ENCODE results near the gene IMP3. TPM values are rescaled to one million over a fixed set of nuclear protein-coding genes. Genes with fewer than 3 reads are reported as not detected.

IMP3 gene
- polyA plus RNA-seq, 1 donor (not counting 4 experiments of a cell fraction or from before 2014, with no cell fraction given): 70.4 TPM

- Histone ChIP-seq H3K9me3 (ENCODE audit: control insufficient read depth, low read depth, low read length) (no peaks in the 10 kb centered on the region), H3K9me1 (ENCODE audit: control insufficient read depth, extremely low read depth, insufficient read depth, low read length) (peaks cover 4% of the 10 kb centered on the region), H3K27ac (ENCODE audit: control insufficient read depth, insufficient read depth, low read length) (no peak overlapping the region), H3K4me2 (ENCODE audit: control insufficient read depth, extremely low read depth, insufficient read depth, low read depth, low read length) (no peak overlapping the region), H3K4me3 (ENCODE audit: control insufficient read depth in 2 of 3, extremely low read depth in 1 of 3, insufficient read depth in 2 of 3, low read depth in 1 of 3, low read length in 3 of 3) (no peak overlapping the region), H3K9ac (ENCODE audit: control insufficient read depth, extremely low read depth, insufficient read depth, low read length) (no peak overlapping the region), H2AFZ (ENCODE audit: control insufficient read depth, low read length) (no peak overlapping the region), H3K79me2 (ENCODE audit: control insufficient read depth, insufficient read depth, low read length) (peaks cover 55% of the 10 kb centered on the region), H3K27me3 (ENCODE audit: control insufficient read depth, extremely low read depth, insufficient read depth, low read length) (no peaks in the 10 kb centered on the region), H4K20me1 (ENCODE audit: control insufficient read depth, extremely low read depth, insufficient read depth, low read length) (peaks cover 9% of the 10 kb centered on the region), H3K4me1 (ENCODE audit: control insufficient read depth, extremely low read depth, insufficient read depth, low read length) (peaks cover 64% of the 10 kb centered on the region), H3K36me3 (ENCODE audit: control insufficient read depth in 2 of 2, extremely low read depth in 1 of 2, insufficient read depth in 2 of 2, low read length in 2 of 2) (peaks cover 30 to 45% of the 10 kb centered on the region in 2 experiments)
- TF ChIP-seq EZH2 (IDR thresholded peaks at IDR 0.05; ENCODE audit: low read length): no peak
- TF ChIP-seq CTCF (optimal IDR thresholded peaks at IDR 0.05 in 1 of 3, IDR thresholded peaks at IDR 0.05 in 1 of 3, conservative IDR thresholded peaks at IDR 0.05 in 1 of 3; ENCODE audit: extremely low read depth in 1 of 3, insufficient read depth in 2 of 3, low read length in 3 of 3): no peak
- dilution Hi-C loops (cut with MboI; ENCODE audit: extremely low pct_ligation_motif_present, low sequenced_read_pairs): no loop called here
- DNase-seq (ENCODE audit: low read depth, low spot score): no peak
- no peak for FAIRE-seq
These were observed 16.8 kb upstream of the IMP3 start for GRCh38 chr15:75656813-75657212.

GRCh38 chr15:75656331-75656730, 16.3 kb upstream of the IMP3 start:
- Histone ChIP-seq H3K36me3 (ENCODE audit: control insufficient read depth in 2 of 2, extremely low read depth in 1 of 2, insufficient read depth in 2 of 2, low read length in 2 of 2) (peaks cover 30 to 45% of the 10 kb centered on the region in 2 experiments), H3K27me3 (ENCODE audit: control insufficient read depth, extremely low read depth, insufficient read depth, low read length) (no peaks in the 10 kb centered on the region), H3K4me2 (ENCODE audit: control insufficient read depth, extremely low read depth, insufficient read depth, low read depth, low read length) (no peak overlapping the region), H3K4me1 (ENCODE audit: control insufficient read depth, extremely low read depth, insufficient read depth, low read length) (peaks cover 64% of the 10 kb centered on the region), H3K9me1 (ENCODE audit: control insufficient read depth, extremely low read depth, insufficient read depth, low read length) (peaks cover 4% of the 10 kb centered on the region), H3K9me3 (ENCODE audit: control insufficient read depth, low read depth, low read length) (no peaks in the 10 kb centered on the region), H4K20me1 (ENCODE audit: control insufficient read depth, extremely low read depth, insufficient read depth, low read length) (peaks cover 9% of the 10 kb centered on the region), H2AFZ (ENCODE audit: control insufficient read depth, low read length) (no peak overlapping the region), H3K9ac (ENCODE audit: control insufficient read depth, extremely low read depth, insufficient read depth, low read length) (no peak overlapping the region), H3K27ac (ENCODE audit: control insufficient read depth, insufficient read depth, low read length) (no peak overlapping the region), H3K4me3 (ENCODE audit: control insufficient read depth in 2 of 3, extremely low read depth in 1 of 3, insufficient read depth in 2 of 3, low read depth in 1 of 3, low read length in 3 of 3) (no peak overlapping the region), H3K79me2 (ENCODE audit: control insufficient read depth, insufficient read depth, low read length) (peaks cover 60% of the 10 kb centered on the region)
- TF ChIP-seq CTCF (optimal IDR thresholded peaks at IDR 0.05 in 1 of 3, IDR thresholded peaks at IDR 0.05 in 1 of 3, conservative IDR thresholded peaks at IDR 0.05 in 1 of 3; ENCODE audit: extremely low read depth in 1 of 3, insufficient read depth in 2 of 3, low read length in 3 of 3) (no peak), EZH2 (IDR thresholded peaks at IDR 0.05; ENCODE audit: low read length) (no peak)
- dilution Hi-C loops (cut with MboI; ENCODE audit: extremely low pct_ligation_motif_present, low sequenced_read_pairs): no loop called here
- DNase-seq (ENCODE audit: low read depth, low spot score) (no peak), FAIRE-seq (no peak)
